GM18951 (cell line): ENCODE results near the gene ZDHHC14.
"Not testable (repeated sequence)": the region's sequence is repeated elsewhere in the genome, so short reads cannot be mapped to it uniquely, and the experiment has no call there.

Experiments used
- POLR2A ChIP-seq: IDR thresholded peaks from 4 replicates; pipeline ENCODE4 v1.6.1; 2011; ENCODE audit warnings: mild to moderate bottlenecking; ENCODE audit not compliant: insufficient read length, insufficient read depth; ENCODE audit errors: extremely low read depth
- in situ Hi-C: fragments of 300-500 bp; cut with MboI; formaldehyde crosslinking; loops from one replicate; pipeline ENCODE4 v1.12.0; 2022; ENCODE audit warnings: low sequenced_read_pairs, mixed read lengths, inconsistent platforms; ENCODE audit not compliant: unreplicated experiment

ZDHHC14 gene

DNA sequence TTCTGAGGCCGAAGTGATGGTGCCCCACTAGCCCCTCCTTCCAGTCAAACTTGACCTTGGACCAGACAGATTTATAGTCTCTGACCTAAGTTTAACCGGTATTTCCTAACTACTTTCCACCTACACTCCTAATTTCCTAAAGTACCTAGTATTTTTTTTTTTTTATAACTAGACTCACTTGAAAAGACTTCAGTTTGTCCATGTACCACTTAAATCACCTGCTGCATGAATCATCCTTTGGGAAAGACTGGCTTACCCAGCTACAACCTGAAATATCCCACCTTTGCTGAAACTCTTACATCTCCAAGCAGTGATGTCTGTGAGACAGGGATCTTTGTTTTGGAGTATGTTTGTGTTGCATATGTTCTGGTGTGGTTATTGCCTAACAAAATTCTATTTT, 71.1 kb downstream of the ZDHHC14 start:
- TF ChIP-seq POLR2A, result no peak
- in situ Hi-C loops, result no loop called here

GRCh38 chr6:157453131-157453530, 72.1 kb downstream of the ZDHHC14 start:
- no peak for TF ChIP-seq POLR2A
- in situ Hi-C loops, result no loop called here

DNA sequence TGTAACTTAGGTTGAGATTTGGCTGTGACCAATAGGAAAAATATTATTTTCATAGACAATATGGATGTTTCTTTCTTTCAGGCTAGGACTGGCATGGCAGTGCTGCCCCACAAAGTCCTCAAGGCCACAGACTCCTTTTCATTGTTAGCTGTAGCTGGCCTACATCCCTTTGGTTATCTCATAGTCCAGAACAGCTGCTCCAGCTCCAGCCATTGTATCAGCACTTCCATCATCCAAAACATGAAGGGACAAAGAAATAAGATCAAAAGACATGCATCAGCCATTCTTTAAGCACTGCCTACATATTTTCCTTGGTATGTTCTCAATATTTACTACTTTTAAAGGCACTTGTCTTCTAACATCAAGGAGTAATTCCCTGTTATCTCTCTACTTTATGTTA, 73.0 kb downstream of the ZDHHC14 start:
- no peak for TF ChIP-seq POLR2A
- in situ Hi-C loops, result no loop called here

DNA sequence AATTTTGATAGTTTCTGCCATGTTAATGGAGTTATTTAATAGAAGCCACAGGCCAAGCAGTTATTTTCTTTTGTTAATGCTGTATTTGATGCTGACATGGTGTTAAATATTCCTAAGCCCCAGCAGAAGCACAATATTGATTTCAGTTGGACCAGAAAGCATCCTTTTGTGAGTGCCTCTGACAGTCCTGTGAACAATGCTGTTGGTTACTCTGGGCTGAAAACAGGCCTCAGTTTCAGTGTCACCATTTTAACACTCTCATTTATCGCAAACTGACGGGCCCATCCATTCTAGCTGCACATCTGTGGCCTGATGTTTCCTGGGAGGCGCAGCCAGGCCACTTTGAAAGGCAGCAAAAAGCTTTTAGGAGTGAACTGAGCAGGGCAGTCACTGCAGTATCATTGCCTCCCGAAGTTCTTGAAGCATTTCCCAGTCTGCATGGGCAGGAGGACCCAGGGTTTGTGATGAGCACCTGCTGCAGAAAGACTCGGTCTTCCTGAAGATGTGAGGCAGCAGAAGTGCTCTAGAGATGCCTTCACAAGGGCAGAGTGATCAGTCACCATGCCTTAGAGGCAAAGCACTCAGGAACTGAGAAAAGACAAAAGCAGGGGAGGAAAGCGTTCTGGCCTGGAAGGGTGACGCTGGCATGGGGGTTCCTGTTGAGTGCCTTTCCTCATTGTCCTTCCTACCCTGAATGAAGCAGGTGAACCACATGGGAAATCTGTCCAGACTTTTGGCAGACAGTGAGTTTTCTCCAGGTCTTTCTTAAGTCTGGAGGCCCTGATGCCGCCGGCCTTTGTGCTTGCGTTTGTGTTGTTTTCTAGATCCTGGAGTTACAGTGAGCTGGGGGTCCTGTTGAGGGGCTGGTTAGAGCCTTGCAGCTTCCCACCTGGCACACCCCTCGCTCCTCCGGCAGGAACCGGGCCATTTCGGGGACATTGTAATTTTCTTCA, 74.0 kb downstream of the ZDHHC14 start:
- no peak for TF ChIP-seq POLR2A
- in situ Hi-C loops, result no loop called here

- in situ Hi-C loops, result no loop called here
- no peak for TF ChIP-seq POLR2A
Observed at GRCh38 chr6:157455731-157456523, 74.9 kb downstream of the ZDHHC14 start.

DNA sequence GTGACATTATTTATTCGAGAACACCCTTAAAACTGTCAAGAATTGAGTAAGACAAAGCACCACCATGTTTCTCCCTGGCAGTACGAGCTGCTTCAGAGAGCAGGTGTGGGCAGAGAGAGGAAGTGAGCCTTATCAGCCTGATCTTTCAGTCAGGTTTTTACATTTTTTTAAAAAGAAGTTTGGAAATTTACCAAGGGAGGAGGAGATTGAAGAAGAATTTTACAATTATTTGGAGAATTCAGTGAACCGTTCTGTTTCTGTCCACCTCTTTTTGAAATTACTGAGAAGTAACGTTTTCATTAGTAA, 75.5 kb downstream of the ZDHHC14 start:
- TF ChIP-seq POLR2A, result no peak
- in situ Hi-C loops, result no loop called here

- in situ Hi-C loops, result no loop called here
Observed at GRCh38 chr6:157457787-157458186, 76.8 kb downstream of the ZDHHC14 start.

DNA sequence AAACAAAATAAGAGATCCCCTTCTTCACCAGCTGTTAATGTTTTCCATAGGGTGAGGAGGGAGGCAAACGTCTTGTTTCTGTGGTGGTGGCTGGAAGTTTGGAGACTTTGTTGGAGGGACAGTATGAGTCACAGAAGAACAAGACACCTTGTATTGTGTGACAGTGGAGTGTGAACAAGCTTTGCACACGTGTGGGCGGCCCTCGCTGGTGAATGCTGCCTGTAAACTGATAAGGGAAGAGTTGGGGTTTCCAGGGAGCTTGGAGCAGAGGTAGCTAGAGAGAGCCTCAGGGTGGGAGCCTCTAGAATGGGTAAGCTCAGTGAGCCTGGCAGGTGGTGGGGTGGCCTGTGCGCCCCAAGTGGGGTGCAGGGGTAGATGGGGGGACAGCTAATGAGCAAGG, 78.3 kb downstream of the ZDHHC14 start:
- no peak for TF ChIP-seq POLR2A
- in situ Hi-C loops, result no loop called here

More at GRCh38 chr6:157457787-157458186, 76.8 kb downstream of the ZDHHC14 start:
- TF ChIP-seq POLR2A, result no peak

GRCh38 chr6:157460182-157460999, 79.4 kb downstream of the ZDHHC14 start:
- in situ Hi-C loops, result no loop called here
- no peak for TF ChIP-seq POLR2A

GRCh38 chr6:157461000-157461915, 80.3 kb downstream of the ZDHHC14 start:
- in situ Hi-C loops, result no loop called here
- TF ChIP-seq POLR2A, result no peak

DNA sequence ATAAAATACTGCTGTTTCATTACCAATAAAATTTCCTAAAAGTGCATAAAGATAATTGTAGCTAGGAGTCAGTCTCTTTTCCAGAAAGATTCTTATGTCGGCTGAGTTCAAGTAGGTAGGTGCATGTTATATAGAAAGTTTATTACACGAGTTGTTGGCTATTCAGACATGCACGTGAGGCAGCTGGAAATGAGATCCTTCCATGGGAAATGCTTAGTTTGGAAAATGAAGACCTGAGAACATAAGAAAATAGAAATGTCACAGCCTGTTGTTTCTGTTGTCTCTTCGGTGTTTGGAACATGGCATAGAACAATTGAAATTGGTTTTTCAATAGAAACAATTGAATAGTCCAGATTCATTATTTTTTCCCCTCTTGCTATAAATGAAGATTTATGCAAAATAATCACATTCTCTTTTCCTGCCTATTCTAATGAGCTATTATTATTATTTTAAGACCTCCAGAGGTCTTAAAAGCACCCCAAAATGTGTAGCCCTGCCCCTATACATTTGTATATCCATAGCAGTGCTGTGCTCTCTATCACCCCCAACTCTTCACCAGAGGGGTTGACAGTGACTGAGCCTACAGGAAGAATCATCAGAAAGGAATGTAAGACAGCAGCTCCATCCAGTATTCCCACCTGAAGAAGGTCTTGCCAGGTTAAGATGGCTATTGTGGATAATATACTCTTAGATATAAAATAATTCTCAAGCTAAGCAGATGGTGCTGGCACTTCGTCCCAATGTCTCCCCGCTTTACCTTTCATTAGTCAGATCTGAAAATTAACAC, 82.2 kb downstream of the ZDHHC14 start:
- TF ChIP-seq POLR2A, result no peak

GRCh38 chr6:157463743-157464135, 82.7 kb downstream of the ZDHHC14 start:
- in situ Hi-C loops, result not testable (repeated sequence)

More for the DNA sequence above, 82.2 kb downstream of the ZDHHC14 start:
- in situ Hi-C loops, result no loop called here
